Prostate gland (tissue), 2 donors: ENCODE results near the gene RPS28.
"Not testable (repeated sequence)": the region's sequence is repeated elsewhere in the genome, so short reads cannot be mapped to it uniquely, and the experiment has no call there.

Experiments used
- POLR2A ChIP-seq: fragments of 450-650 bp; IDR thresholded peaks from one replicate; pipeline ENCODE4 v1.6.1; 2016; ENCODE audit warnings: antibody characterized with exemption, mild to moderate bottlenecking
- POLR2AphosphoS5 ChIP-seq: sonication (generic); formaldehyde crosslinking; IDR thresholded peaks from one replicate; pipeline ENCODE4 v1.6.1; 2017; ENCODE audit warnings: antibody characterized with exemption
- TF ChIP-seq, protein P1 (sequence below), 4 experiments: fragments of 200-600 bp in 2 of 4; fragments of 450-650 bp in 2 of 4; sonication (generic) in 2 of 4; IDR thresholded peaks; 1 replicate in 3 of 4; 2 replicates in 1 of 4; pipeline ENCODE4 v1.5.1; 2016 to 2019; ENCODE audit warnings: antibody characterized with exemption in 4 of 4, mild to moderate bottlenecking in 2 of 4, moderate library complexity in 2 of 4

DNA sequence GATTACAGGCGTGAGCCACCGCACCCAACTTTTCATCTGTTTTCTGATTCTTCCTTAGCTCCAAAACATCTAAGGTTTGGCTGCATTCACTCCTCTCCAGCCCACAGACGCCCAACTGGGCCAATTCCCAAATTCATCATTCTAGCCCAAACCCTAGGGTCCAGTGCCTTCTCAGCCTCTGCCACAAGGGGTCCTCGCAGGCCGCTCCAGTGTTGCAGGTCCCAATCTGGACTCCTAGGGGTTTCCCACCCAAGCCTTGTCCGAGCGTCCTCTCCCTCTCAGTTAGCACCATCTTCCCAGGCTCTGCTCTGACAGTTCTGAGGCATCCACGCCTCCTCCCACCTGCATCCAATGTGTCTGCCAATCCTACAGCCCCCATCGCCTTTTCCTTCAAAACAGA, 44.8 kb upstream of the RPS28 start:
- not testable (repeated sequence) for TF ChIP-seq POLR2AphosphoS5, POLR2A
- TF ChIP-seq, protein P1, sequence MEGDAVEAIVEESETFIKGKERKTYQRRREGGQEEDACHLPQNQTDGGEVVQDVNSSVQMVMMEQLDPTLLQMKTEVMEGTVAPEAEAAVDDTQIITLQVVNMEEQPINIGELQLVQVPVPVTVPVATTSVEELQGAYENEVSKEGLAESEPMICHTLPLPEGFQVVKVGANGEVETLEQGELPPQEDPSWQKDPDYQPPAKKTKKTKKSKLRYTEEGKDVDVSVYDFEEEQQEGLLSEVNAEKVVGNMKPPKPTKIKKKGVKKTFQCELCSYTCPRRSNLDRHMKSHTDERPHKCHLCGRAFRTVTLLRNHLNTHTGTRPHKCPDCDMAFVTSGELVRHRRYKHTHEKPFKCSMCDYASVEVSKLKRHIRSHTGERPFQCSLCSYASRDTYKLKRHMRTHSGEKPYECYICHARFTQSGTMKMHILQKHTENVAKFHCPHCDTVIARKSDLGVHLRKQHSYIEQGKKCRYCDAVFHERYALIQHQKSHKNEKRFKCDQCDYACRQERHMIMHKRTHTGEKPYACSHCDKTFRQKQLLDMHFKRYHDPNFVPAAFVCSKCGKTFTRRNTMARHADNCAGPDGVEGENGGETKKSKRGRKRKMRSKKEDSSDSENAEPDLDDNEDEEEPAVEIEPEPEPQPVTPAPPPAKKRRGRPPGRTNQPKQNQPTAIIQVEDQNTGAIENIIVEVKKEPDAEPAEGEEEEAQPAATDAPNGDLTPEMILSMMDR (IDR thresholded peaks at IDR 0.05) = not testable (repeated sequence)
